Measurements from ENCODE around the gene LARGE1. TPM values are rescaled to one million over a fixed set of nuclear protein-coding genes. Genes with fewer than 3 reads are reported as not detected.
A peak's percentile ranks its signal among the peaks of the same experiment; 100 is the strongest.

Gene LARGE1
- total RNA-seq, 1 donor from 2014 or later, result 2.4 TPM

GRCh38 chr22:33476716-33477115 is 443.6 kb downstream of the LARGE1 start:
- Histone ChIP-seq H3K36me3 (ENCODE audit: control insufficient read depth, insufficient read depth, low read length) (no peaks in the 10 kb centered on the region), H3K4me3 (ENCODE audit: low read depth, low read length) (no peak overlapping the region), H3K27me3 (ENCODE audit: control insufficient read depth, insufficient read depth, low read length) (no peaks in the 10 kb centered on the region)
- FAIRE-seq (peak; percentile 90), DNase-seq (ENCODE audit: low read depth) (no peak)
- TF ChIP-seq, protein P1, sequence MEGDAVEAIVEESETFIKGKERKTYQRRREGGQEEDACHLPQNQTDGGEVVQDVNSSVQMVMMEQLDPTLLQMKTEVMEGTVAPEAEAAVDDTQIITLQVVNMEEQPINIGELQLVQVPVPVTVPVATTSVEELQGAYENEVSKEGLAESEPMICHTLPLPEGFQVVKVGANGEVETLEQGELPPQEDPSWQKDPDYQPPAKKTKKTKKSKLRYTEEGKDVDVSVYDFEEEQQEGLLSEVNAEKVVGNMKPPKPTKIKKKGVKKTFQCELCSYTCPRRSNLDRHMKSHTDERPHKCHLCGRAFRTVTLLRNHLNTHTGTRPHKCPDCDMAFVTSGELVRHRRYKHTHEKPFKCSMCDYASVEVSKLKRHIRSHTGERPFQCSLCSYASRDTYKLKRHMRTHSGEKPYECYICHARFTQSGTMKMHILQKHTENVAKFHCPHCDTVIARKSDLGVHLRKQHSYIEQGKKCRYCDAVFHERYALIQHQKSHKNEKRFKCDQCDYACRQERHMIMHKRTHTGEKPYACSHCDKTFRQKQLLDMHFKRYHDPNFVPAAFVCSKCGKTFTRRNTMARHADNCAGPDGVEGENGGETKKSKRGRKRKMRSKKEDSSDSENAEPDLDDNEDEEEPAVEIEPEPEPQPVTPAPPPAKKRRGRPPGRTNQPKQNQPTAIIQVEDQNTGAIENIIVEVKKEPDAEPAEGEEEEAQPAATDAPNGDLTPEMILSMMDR (IDR thresholded peaks at IDR 0.05; ENCODE audit: insufficient read depth, low read length, severe bottlenecking), result no peak

DNA sequence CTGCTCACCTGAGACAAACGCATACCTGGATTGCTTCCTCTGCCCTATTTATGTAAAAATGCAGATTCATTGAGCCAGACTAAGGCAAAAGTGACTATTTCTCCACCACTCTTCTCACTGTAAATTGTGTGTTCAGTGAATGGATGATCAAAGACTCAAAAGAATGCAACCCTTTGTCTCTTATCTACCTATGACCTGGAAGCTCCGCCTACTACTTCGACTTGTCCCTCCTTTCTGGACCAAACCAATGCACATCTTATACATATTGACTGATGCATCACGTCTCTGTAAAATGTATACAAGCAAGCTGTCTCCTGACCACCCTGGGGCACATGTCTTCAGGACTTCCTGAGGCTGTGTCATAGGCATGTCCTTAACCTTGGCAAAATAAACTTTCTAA is 444.1 kb downstream of the LARGE1 start:
- no peak for DNase-seq (ENCODE audit: low read depth)
- Histone ChIP-seq H3K4me3 (ENCODE audit: low read depth, low read length) (no peak overlapping the region), H3K27me3 (ENCODE audit: control insufficient read depth, insufficient read depth, low read length) (no peaks in the 10 kb centered on the region), H3K36me3 (ENCODE audit: control insufficient read depth, insufficient read depth, low read length) (no peaks in the 10 kb centered on the region)
- TF ChIP-seq, protein P1 (IDR thresholded peaks at IDR 0.05; ENCODE audit: insufficient read depth, low read length, severe bottlenecking), result no peak
- no peak for FAIRE-seq

DNA sequence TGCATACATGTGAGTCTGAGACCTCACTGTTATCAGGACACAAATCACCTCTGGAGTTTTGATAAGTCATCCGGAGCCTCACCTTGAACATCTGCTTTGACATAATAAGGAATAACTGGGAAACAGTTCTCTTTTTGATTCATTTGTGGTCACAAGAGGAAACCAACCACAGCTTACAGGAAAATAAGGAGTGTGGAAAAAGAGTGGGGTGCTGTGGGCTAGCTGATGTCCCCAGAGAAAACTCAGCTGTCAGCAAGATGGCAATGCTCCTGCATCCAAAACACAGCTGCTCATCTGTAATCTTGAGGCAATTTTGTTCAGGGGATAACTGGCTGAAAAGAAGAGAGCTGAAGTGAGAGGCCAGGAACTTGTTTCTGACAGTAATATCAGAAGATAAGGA is 445.7 kb downstream of the LARGE1 start:
- DNase-seq (ENCODE audit: low read depth), result no peak
- TF ChIP-seq, protein P1 (IDR thresholded peaks at IDR 0.05; ENCODE audit: insufficient read depth, low read length, severe bottlenecking), result no peak
- Histone ChIP-seq H3K4me3 (ENCODE audit: low read depth, low read length) (no peak overlapping the region), H3K36me3 (ENCODE audit: control insufficient read depth, insufficient read depth, low read length) (no peaks in the 10 kb centered on the region), H3K27me3 (ENCODE audit: control insufficient read depth, insufficient read depth, low read length) (no peaks in the 10 kb centered on the region)
- no peak for FAIRE-seq

DNA sequence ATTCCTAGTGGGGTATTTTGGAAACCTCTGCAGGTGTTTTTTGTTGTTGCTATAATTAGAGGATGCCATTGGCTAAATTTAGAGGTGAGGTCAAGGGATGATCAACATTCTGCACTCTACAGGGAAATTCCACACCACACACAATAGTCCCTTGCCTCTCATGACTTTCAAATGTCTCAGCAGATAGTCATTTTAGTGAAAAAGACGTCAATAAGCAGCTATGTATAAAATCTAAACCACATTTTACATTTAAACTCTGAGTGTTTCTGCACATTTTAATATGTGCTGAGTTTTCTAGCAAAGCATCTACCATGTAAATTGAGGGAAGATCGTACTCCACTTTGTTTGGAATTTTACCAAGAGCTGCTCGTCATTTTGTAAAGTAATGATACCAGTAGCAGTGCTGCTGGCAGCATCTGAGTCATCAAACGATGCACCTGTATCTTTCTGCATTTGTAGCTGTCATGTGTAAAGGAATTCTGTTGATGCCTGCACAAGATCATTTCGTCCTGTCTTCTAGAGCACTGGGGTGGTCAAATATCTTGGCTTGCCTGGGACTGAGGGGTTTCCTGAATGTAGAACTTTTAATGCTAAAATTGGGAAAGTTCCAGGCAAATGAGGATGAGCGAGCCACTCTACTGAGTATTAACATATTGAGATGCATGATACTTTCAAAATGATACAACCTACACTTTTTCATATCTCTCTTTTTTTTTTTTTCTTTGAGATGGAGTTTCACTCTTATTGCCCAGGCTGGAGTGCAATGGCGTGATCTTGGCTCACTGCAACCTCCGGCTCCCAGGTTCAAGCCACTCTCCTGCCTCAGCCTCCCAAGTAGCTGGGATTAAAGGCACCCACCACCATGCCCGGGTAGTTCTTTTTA is 447.6 kb downstream of the LARGE1 start:
- no peak for FAIRE-seq
- no peak for DNase-seq (ENCODE audit: low read depth)
- TF ChIP-seq, protein P1 (IDR thresholded peaks at IDR 0.05; ENCODE audit: insufficient read depth, low read length, severe bottlenecking), result no peak
- no peaks in the 10 kb centered on the region for H3K36me3 ChIP-seq (ENCODE audit: control insufficient read depth, insufficient read depth, low read length)
- H3K27me3 ChIP-seq (ENCODE audit: control insufficient read depth, insufficient read depth, low read length), result no peaks in the 10 kb centered on the region
- no peak overlapping the region for H3K4me3 ChIP-seq (ENCODE audit: low read depth, low read length)

- DNase-seq (ENCODE audit: low read depth) (no peak), FAIRE-seq (no peak)
- TF ChIP-seq, protein P1 (IDR thresholded peaks at IDR 0.05; ENCODE audit: insufficient read depth, low read length, severe bottlenecking), result no peak
- Histone ChIP-seq H3K36me3 (ENCODE audit: control insufficient read depth, insufficient read depth, low read length) (no peaks in the 10 kb centered on the region), H3K4me3 (ENCODE audit: low read depth, low read length) (no peak overlapping the region), H3K27me3 (ENCODE audit: control insufficient read depth, insufficient read depth, low read length) (no peaks in the 10 kb centered on the region)
Measured at GRCh38 chr22:33470456-33470855, 449.8 kb downstream of the LARGE1 start.
